B cell (primary cell): ENCODE measurements around the gene COQ2. TPM values are rescaled to one million over a fixed set of nuclear protein-coding genes. Genes with fewer than 3 reads are reported as not detected.
"Not testable (repeated sequence)": the region's sequence is repeated elsewhere in the genome, so short reads cannot be mapped to it uniquely, and the experiment has no call there.

Source experiments
- ATAC-seq: fragments of 200-7000 bp; cut with Tn5 transposase; one replicate; pipeline ENCODE4 v1.10.0; 2021; ENCODE audit warnings: low read depth, mild to moderate bottlenecking, moderate number of reproducible peaks, moderate library complexity
- CTCF ChIA-PET: fragments of 350-600 bp; sonication (Branson Sonifier 250); formaldehyde crosslinking; loops from one replicate; lab custom pipeline; 2021; ENCODE audit warnings: antibody characterized with exemption, inconsistent platforms; lab: Charles Lee
- POLR2A ChIA-PET: fragments of 350-600 bp; sonication (Branson Sonifier 250); formaldehyde crosslinking; loops from one replicate; lab custom pipeline; 2021; ENCODE audit warnings: antibody characterized with exemption; lab: Charles Lee
- DNase-seq: peaks from one replicate; pipeline ENCODE4 v3.0.0; 2013
- H2AFZ ChIP-seq: 2 replicates; pipeline ENCODE4 v1.6.1; 2012; ENCODE audit warnings: mild to moderate bottlenecking, low read depth, low read length; ENCODE audit not compliant: insufficient read depth, poor library complexity, severe bottlenecking
- H3K27ac ChIP-seq, 2 donors: 1 replicate in 1 of 2; 2 replicates in 1 of 2; pipeline ENCODE4 v1.5.1; 2012 to 2013; ENCODE audit warnings: low read length in 2 of 2, mild to moderate bottlenecking in 2 of 2, moderate library complexity in 1 of 2
- H3K27me3 ChIP-seq, 4 experiments: fragments of 200-600 bp in 1 of 4; sonication (generic) in 1 of 4; replicated peaks in 1 of 4; 1 replicate in 2 of 4; 2 replicates in 2 of 4; pipeline versions ENCODE4 v1.6.1 to v1.7.0; 2013 to 2016; ENCODE audit warnings: low read length in 3 of 4, mild to moderate bottlenecking in 2 of 4, mixed read lengths in 1 of 4, moderate library complexity in 1 of 4; ENCODE audit not compliant: insufficient read depth in 4 of 4, control insufficient read depth in 3 of 4; ENCODE audit errors: control extremely low read depth in 1 of 4
- H3K36me3 ChIP-seq, 2 experiments: replicated peaks in 1 of 2; 1 replicate in 1 of 2; 2 replicates in 1 of 2; pipeline versions ENCODE4 v1.6.1 to v1.7.1; 2013; ENCODE audit warnings: low read length in 1 of 2; ENCODE audit not compliant: insufficient read depth in 2 of 2, control insufficient read depth in 1 of 2; ENCODE audit errors: control extremely low read depth in 1 of 2, extremely low read depth in 1 of 2
- H3K4me1 ChIP-seq, 2 donors: fragments of 200-600 bp in 1 of 2; sonication (generic) in 1 of 2; 1 replicate in 1 of 2; 2 replicates in 1 of 2; pipeline versions ENCODE4 v1.5.1 to v1.6.1; 2013 to 2017; ENCODE audit warnings: low read length in 2 of 2; ENCODE audit not compliant: control insufficient read depth in 2 of 2, insufficient read depth in 2 of 2
- H3K4me2 ChIP-seq: replicated peaks from 2 replicates; pipeline ENCODE3; 2012; ENCODE audit warnings: mild to moderate bottlenecking, low read depth, low read length; ENCODE audit not compliant: poor library complexity, severe bottlenecking
- H3K4me3 ChIP-seq, 5 experiments: fragments of 200-600 bp in 1 of 5; sonication (generic) in 1 of 5; 1 replicate in 3 of 5; 2 replicates in 2 of 5; pipeline versions ENCODE4 v1.5.1 to v1.7.0; 2011 to 2016; ENCODE audit warnings: low read length in 4 of 5, mild to moderate bottlenecking in 4 of 5, low read depth in 2 of 5, control low read depth in 1 of 5, moderate library complexity in 1 of 5; ENCODE audit not compliant: insufficient read depth in 1 of 5; ENCODE audit errors: control extremely low read depth in 1 of 5, extremely low read depth in 1 of 5
- H3K79me2 ChIP-seq: fragments of 200-600 bp; sonication (generic); one replicate; pipeline ENCODE4 v1.6.0; 2016; ENCODE audit warnings: low read length; ENCODE audit not compliant: control insufficient read depth, insufficient read depth
- H3K9ac ChIP-seq: fragments of 200-600 bp; sonication (generic); 2 replicates; pipeline ENCODE4 v1.6.1; 2017; ENCODE audit warnings: mild to moderate bottlenecking, low read length, moderate library complexity
- H3K9me3 ChIP-seq, 3 donors: one replicate each; pipeline versions ENCODE4 v1.6.1 to v1.7.1; 2013; ENCODE audit warnings: low read length in 2 of 3; ENCODE audit not compliant: control insufficient read depth in 2 of 3, insufficient read depth in 1 of 3; ENCODE audit errors: control extremely low read depth in 1 of 3
- H4K20me1 ChIP-seq: 2 replicates; pipeline ENCODE4 v1.6.0; 2012; ENCODE audit warnings: mild to moderate bottlenecking, low read length; ENCODE audit not compliant: insufficient read depth, control insufficient read depth, poor library complexity, severe bottlenecking
- H3K27ac Mint-ChIP-seq: one replicate; pipeline ENCODE4 v1.8.0; 2021; ENCODE audit warnings: mixed read lengths
- H3K27me3 Mint-ChIP-seq: one replicate; pipeline ENCODE4 v1.8.0; 2021; ENCODE audit warnings: mixed read lengths
- H3K4me1 Mint-ChIP-seq: one replicate; pipeline ENCODE4 v1.8.0; 2021; ENCODE audit warnings: mixed read lengths
- H3K4me3 Mint-ChIP-seq: one replicate; pipeline ENCODE4 v1.8.0; 2021; ENCODE audit warnings: mixed read lengths
- H3K9me3 Mint-ChIP-seq: one replicate; pipeline ENCODE4 v1.8.0; 2022; ENCODE audit warnings: mixed read lengths; ENCODE audit not compliant: insufficient read depth
- EZH2 ChIP-seq: IDR thresholded peaks from 2 replicates; pipeline ENCODE4 v1.6.1; 2012; ENCODE audit warnings: borderline replicate concordance, low read depth, mild to moderate bottlenecking, moderate library complexity, low read length; ENCODE audit not compliant: insufficient read depth, poor library complexity, severe bottlenecking
- WGBS: methylation state at CpG from one replicate; pipeline ENCODE4 v1.1.5; 2013; ENCODE audit warnings: missing lambda C conversion rate; ENCODE audit not compliant: insufficient coverage; 5-methylcytosine and 5-hydroxymethylcytosine counted together
- intact Hi-C: fragments of 100-400 bp; cut with micrococcal nuclease; formaldehyde crosslinking; loops from one replicate; pipeline ENCODE4 v1.10.0; 2022
- polyA plus RNA-seq: library from polyadenylated mRNA; depleted of rRNA; stranded (reverse); fragments of >200 nt; gene quantifications from 2 replicates; pipeline ENCODE4 v1.2.3, GENCODE V29; 2012
- total RNA-seq, 2 donors: library from RNA; stranded (reverse); fragments of 120-200 nt in 1 of 2; gene quantifications; 1 replicate in 1 of 2; 2 replicates in 1 of 2; pipeline versions ENCODE4 v1.2.3 to v1.2.4, GENCODE V29; 2013 to 2022
- TF ChIP-seq, protein P1 (sequence below): fragments of 200-600 bp; IDR thresholded peaks from one replicate; pipeline ENCODE4 v1.8.0; 2022; ENCODE audit warnings: antibody characterized with exemption, mild to moderate bottlenecking

Gene COQ2
- total and polyA plus RNA-seq, 2 donors (not counting 1 experiment from before 2014, with no cell fraction given) = 8.1 to 27.9 TPM

DNA sequence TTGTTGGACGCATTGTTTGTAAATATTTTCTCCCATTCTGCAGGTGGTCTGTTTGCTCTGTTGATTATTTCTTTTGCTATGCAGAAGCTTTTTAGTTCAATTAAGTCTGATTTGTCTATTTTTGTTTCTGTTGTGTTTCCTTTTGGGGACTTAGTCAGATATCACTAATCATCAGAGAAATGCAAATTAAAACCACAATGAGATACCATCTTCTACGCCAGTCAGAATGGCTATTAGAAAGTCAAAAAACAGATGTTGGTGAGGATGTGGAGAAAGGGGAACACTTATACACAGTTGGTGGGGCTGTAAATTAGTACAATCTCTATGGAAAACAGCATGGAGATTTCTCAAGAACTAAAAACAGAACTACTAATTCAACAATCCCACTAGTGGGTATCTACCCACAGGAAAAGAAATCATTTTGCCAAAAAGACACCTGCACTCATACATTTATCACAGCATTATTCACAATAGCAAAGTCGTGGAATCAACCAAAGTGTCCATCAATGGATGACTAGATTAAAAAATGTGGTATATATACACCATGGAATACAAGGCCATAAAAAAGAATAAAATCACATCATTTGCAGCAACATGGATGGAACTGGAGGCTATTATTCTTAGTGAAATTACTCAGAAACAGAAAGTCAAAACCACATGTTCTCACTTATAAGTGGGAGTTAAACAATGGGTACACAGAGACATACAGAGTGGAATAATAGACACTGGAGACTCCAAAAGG is 8.1 kb downstream of the COQ2 start:
- no peak overlapping the region for H2AFZ ChIP-seq
- H3K79me2 ChIP-seq = peaks cover 24% of the 10 kb centered on the region
- H3K27ac ChIP-seq = peak overlapping the region in 1 of 2 donors; percentile 48
- Mint-ChIP-seq H3K27ac (peak overlapping the region; percentile 62), H3K9me3 (no peaks in the 10 kb centered on the region), H3K4me1 (peaks cover 56% of the 10 kb centered on the region), H3K27me3 (no peaks in the 10 kb centered on the region), H3K4me3 (peak overlapping the region; percentile 52)
- POLR2A ChIA-PET = interaction anchor here (0.6 kb wide), 1 partner anchor 217 kb away, joined by 4 read pairs; no protein-coding TSS in a partner anchor
- CTCF ChIA-PET = interaction anchor here (1.0 to 1.1 kb wide), 2 partner anchors 16 to 202 kb away, joined by 4 read pairs; no protein-coding TSS in a partner anchor
- no peaks in the 10 kb centered on the region for H4K20me1 ChIP-seq
- H3K4me2 ChIP-seq = peak overlapping the region; percentile 32
- peaks cover 4 to 13% of the 10 kb centered on the region in 2 experiments for H3K36me3 ChIP-seq
- peak overlapping the region in 1 of 5 experiments; percentile 23 for H3K4me3 ChIP-seq
- intact Hi-C loops = loop anchor here (1.0 kb wide), 1 partner anchor 8 kb away; the partner anchor contains the start of gene COQ2
- no peaks in the 10 kb centered on the region for H3K27me3 ChIP-seq
- H3K4me1 ChIP-seq = peaks cover 28 to 33% of the 10 kb centered on the region in 2 donors
- DNase-seq (peak; percentile 51), ATAC-seq (peak; percentile 54)
- no peaks in the 10 kb centered on the region for H3K9me3 ChIP-seq
- no peak overlapping the region for H3K9ac ChIP-seq
- 33% methylated on average over 1 of the region's 3 CpGs for WGBS
- TF ChIP-seq EZH2 = no peak
- TF ChIP-seq, protein P1, sequence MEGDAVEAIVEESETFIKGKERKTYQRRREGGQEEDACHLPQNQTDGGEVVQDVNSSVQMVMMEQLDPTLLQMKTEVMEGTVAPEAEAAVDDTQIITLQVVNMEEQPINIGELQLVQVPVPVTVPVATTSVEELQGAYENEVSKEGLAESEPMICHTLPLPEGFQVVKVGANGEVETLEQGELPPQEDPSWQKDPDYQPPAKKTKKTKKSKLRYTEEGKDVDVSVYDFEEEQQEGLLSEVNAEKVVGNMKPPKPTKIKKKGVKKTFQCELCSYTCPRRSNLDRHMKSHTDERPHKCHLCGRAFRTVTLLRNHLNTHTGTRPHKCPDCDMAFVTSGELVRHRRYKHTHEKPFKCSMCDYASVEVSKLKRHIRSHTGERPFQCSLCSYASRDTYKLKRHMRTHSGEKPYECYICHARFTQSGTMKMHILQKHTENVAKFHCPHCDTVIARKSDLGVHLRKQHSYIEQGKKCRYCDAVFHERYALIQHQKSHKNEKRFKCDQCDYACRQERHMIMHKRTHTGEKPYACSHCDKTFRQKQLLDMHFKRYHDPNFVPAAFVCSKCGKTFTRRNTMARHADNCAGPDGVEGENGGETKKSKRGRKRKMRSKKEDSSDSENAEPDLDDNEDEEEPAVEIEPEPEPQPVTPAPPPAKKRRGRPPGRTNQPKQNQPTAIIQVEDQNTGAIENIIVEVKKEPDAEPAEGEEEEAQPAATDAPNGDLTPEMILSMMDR = no peak

- H3K27me3 ChIP-seq, H3K4me3 Mint-ChIP-seq, H3K9ac ChIP-seq, ATAC-seq, H3K9me3 Mint-ChIP-seq, H3K9me3 ChIP-seq, DNase-seq, intact Hi-C loops, H4K20me1 ChIP-seq, H3K79me2 ChIP-seq, H3K27me3 Mint-ChIP-seq, H2AFZ ChIP-seq, H3K4me2 ChIP-seq, H3K4me3 ChIP-seq: not testable (repeated sequence)
- WGBS = 86% methylated on average over 1 of the region's 3 CpGs
- ChIA-PET POLR2A (interaction anchor here (0.7 to 1.1 kb wide), 3 partner anchors 14 to 239 kb away, joined by 4 to 6 read pairs (median 4); partner anchors contain the start of gene COPS4), CTCF (interaction anchor here (1.0 to 2.4 kb wide), 7 partner anchors 9 to 200 kb away, joined by 3 to 13 read pairs (median 5); partner anchors contain the start of gene COQ2)
- H3K27ac Mint-ChIP-seq = peak overlapping the region; percentile 44
- H3K36me3 ChIP-seq = peaks cover 8 to 22% of the 10 kb centered on the region in 2 experiments
- peak overlapping the region in 1 of 2 donors; percentile 47 for H3K27ac ChIP-seq
- peaks cover 50% of the 10 kb centered on the region for H3K4me1 Mint-ChIP-seq
- peaks cover 28 to 31% of the 10 kb centered on the region in 2 donors for H3K4me1 ChIP-seq
Measured at GRCh38 chr4:83273926-83274325, 10.7 kb downstream of the COQ2 start.
